HEK293T (cell line): ENCODE results near the gene CAPN5.

Experiments
- CTCF ChIA-PET: fragments of 350-600 bp; formaldehyde crosslinking; extraction: SDS; loops from one replicate; lab custom pipeline; 2021; ENCODE audit warnings: antibody characterized with exemption, inconsistent platforms; lab: Yijun Ruan, JAX
- POLR2A ChIA-PET: fragments of 350-600 bp; formaldehyde crosslinking; extraction: SDS; loops from one replicate; lab custom pipeline; 2020; ENCODE audit warnings: antibody characterized with exemption, inconsistent platforms; lab: Yijun Ruan, JAX
- DNase-seq: peaks from one replicate; pipeline ENCODE4 v3.0.0; 2012; ENCODE audit warnings: mixed read lengths; ENCODE audit errors: extremely low spot score
- ARNT ChIP-seq: fragments of 450-650 bp; IDR thresholded peaks from 2 replicates; pipeline ENCODE4 v1.6.1; 2017; ENCODE audit warnings: mild to moderate bottlenecking
- BHLHE40 ChIP-seq: fragments of 450-650 bp; IDR thresholded peaks from 2 replicates; pipeline ENCODE4 v1.6.1; 2016; ENCODE audit warnings: mild to moderate bottlenecking, moderate library complexity, borderline replicate concordance
- CTBP1 ChIP-seq: fragments of 450-650 bp; IDR thresholded peaks from 2 replicates; pipeline ENCODE4 v1.6.1; 2016; ENCODE audit warnings: borderline replicate concordance
- ELF4 ChIP-seq: fragments of 450-650 bp; IDR thresholded peaks from 2 replicates; pipeline ENCODE4 v1.6.1; 2017; ENCODE audit warnings: antibody characterized with exemption
- FOXA1 ChIP-seq: fragments of 450-650 bp; IDR thresholded peaks from 2 replicates; pipeline ENCODE4 v1.6.1; 2016; ENCODE audit warnings: mild to moderate bottlenecking
- FOXK2 ChIP-seq: fragments of 450-650 bp; IDR thresholded peaks from 2 replicates; pipeline ENCODE4 v1.6.1; 2016; ENCODE audit warnings: mild to moderate bottlenecking
- FOXM1 ChIP-seq: fragments of 450-650 bp; IDR thresholded peaks from 2 replicates; pipeline ENCODE4 v1.6.1; 2017; ENCODE audit warnings: mild to moderate bottlenecking, borderline replicate concordance
- HDGF ChIP-seq: fragments of 450-650 bp; IDR thresholded peaks from 2 replicates; pipeline ENCODE4 v1.6.1; 2017; ENCODE audit warnings: antibody characterized with exemption, borderline replicate concordance
- L3MBTL2 ChIP-seq: fragments of 450-650 bp; conservative IDR thresholded peaks from 2 replicates; pipeline ENCODE4 v1.6.1; 2016; ENCODE audit warnings: mild to moderate bottlenecking
- LEF1 ChIP-seq: fragments of 450-650 bp; IDR thresholded peaks from 2 replicates; pipeline ENCODE4 v1.6.1; 2017; ENCODE audit warnings: mild to moderate bottlenecking, borderline replicate concordance
- NFRKB ChIP-seq: fragments of 450-650 bp; IDR thresholded peaks from 2 replicates; pipeline ENCODE4 v1.6.1; 2016; ENCODE audit warnings: mild to moderate bottlenecking, moderate library complexity
- SP1 ChIP-seq: fragments of 450-650 bp; IDR thresholded peaks from 2 replicates; pipeline ENCODE4 v1.6.1; 2017
- SUZ12 ChIP-seq: fragments of 450-650 bp; IDR thresholded peaks from 2 replicates; pipeline ENCODE4 v1.6.1; 2016; ENCODE audit warnings: mild to moderate bottlenecking
- TARDBP ChIP-seq: fragments of 450-650 bp; IDR thresholded peaks from 2 replicates; pipeline ENCODE4 v1.6.1; 2016
- ZNF384 ChIP-seq: fragments of 450-650 bp; IDR thresholded peaks from 2 replicates; pipeline ENCODE4 v1.6.1; 2016
- TF ChIP-seq, protein P1 (sequence below): fragments of 450-650 bp; IDR thresholded peaks from 2 replicates; pipeline ENCODE4 v1.6.1; 2016

The CAPN5 gene

DNA sequence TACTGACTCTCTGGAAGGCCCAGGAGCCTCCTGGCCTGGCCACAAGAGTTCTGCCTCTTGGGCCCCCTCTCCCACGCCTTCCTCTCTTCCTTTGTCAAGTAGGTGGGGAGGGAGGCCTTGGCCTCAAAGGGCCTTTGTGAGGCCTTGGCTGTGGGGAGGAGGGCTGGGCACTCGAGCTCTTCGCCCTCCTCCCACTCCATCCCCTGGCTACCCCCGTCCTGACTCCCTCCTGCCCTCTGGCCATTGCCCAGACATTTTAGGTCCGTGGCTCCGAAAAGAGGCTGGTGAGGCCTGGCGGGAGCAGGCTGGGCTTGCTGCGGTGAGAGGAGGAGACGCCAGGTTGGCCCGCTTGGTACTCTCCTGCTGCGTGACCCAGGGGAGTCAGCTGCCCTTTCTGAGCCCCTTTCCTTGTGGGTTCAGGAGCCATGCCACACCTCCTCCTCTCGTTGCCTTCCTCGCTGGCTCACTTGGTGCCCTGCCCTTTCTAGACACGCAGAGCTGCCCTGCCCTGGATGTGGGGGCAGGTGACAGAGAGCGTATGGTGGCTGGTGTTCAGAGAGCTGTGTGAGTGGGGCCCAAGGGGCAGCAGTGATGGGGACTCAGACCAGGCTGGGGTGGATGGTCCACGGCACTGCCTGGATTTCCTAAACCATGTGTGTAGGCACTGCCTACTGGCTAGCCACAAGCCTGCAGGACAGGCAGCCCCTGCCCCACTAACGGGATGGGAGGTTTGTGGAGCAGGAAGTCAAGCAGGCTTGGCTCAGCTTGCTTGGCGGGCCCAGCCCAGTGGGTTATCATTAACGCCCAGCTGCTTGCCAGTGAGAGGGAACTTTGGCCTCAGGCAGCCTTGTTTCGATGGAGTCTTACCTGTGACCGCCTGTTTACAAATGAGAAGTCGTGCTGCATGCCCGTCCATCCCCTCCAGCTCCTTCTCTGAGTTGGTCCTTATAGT is 20.0 kb downstream of the CAPN5 start:
- CTCF ChIA-PET: interaction anchor here (0.8 kb wide), 1 partner anchor 9 kb away, joined by 3 read pairs; no protein-coding TSS in a partner anchor
- no peak for DNase-seq
- POLR2A ChIA-PET: no interaction called here
- TF ChIP-seq SUZ12: no peak
- TF ChIP-seq SP1: no peak
- TF ChIP-seq L3MBTL2: no peak
- TF ChIP-seq HDGF: no peak
- no peak for TF ChIP-seq LEF1
- TF ChIP-seq ELF4: no peak
- TF ChIP-seq TARDBP: no peak
- no peak for TF ChIP-seq FOXM1
- no peak for TF ChIP-seq ZNF384
- TF ChIP-seq ARNT: no peak
- no peak for TF ChIP-seq FOXK2

DNA sequence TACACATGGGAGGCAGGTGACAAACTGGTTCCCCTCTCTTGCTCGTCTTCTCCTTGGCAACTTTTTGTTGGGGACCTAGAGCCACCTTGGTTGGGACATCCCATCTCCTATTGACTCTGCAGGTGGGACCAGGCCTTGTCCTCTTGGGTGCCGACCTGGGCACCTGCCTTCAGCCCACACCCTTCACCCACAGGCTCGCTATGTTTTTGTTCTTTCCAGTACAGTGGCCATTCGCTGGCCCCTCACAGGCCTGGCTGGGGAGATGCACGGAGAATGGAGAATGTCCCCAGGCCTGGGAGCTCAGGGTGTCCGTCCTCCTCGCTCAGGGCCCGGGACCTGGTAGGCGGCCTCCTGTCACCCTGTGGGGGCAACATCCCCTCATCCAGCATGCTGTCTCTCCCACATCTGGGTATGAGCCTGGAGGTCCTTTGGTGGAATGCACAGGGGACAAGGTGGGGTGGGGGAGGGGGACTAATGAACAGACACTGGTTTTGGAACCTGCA is 21.0 kb downstream of the CAPN5 start:
- ChIA-PET POLR2A (no interaction called here), CTCF (no interaction called here)
- no peak for TF ChIP-seq LEF1
- TF ChIP-seq NFRKB: no peak
- TF ChIP-seq L3MBTL2: no peak
- no peak for TF ChIP-seq TARDBP
- TF ChIP-seq ZNF384: no peak
- no peak for TF ChIP-seq SP1
- no peak for TF ChIP-seq FOXM1
- TF ChIP-seq, protein P1, sequence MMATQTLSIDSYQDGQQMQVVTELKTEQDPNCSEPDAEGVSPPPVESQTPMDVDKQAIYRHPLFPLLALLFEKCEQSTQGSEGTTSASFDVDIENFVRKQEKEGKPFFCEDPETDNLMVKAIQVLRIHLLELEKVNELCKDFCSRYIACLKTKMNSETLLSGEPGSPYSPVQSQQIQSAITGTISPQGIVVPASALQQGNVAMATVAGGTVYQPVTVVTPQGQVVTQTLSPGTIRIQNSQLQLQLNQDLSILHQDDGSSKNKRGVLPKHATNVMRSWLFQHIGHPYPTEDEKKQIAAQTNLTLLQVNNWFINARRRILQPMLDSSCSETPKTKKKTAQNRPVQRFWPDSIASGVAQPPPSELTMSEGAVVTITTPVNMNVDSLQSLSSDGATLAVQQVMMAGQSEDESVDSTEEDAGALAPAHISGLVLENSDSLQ: no peak
- no peak for TF ChIP-seq FOXK2
- no peak for TF ChIP-seq FOXA1
- TF ChIP-seq CTBP1: no peak
- no peak for TF ChIP-seq ELF4
- no peak for TF ChIP-seq ARNT
- TF ChIP-seq BHLHE40: no peak
- no peak for TF ChIP-seq HDGF
- TF ChIP-seq SUZ12: no peak
- no peak for DNase-seq

DNA sequence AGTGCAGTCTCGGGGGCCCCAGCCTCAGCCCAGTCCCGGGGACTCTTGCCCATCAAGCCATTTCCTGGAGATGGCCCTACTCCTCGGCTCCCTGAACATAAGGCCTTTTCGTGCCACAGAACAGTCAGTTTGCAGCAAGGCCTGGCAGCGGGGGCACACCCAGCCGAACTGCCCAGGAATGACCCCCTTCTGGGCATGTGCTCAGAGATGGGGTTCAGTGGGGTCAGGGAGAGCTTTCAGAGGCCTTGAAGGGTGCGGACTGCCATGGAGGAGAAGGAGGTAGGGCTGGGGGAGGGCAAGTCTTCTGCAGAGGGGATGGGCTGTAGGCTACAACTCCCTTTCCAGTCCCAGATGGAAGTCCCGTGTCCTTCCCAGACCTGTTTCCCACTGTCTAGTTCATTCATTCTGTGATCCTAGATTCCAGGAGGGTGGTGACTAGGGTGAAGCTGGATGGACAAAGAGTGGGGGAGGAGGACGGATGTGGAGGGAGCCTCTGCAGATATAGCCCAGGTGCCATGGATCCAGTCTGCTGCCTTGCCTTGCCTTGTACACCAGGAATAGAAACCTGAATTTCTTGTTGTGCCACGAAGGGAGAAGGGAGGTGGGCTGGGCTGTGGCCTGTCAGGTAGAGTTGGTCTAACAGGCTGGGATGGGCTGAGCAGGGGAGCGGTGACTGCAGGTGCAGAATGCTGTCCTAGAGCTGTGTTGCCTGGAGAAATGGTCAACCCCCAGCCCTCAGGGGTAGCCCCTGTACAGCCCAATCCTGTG is 21.6 kb downstream of the CAPN5 start:
- POLR2A ChIA-PET: no interaction called here
- TF ChIP-seq BHLHE40: no peak
- no peak for TF ChIP-seq L3MBTL2
- TF ChIP-seq ARNT: no peak
- TF ChIP-seq FOXM1: no peak
- TF ChIP-seq SP1: no peak
- TF ChIP-seq ELF4: no peak
- TF ChIP-seq, protein P1: no peak
- TF ChIP-seq SUZ12: no peak
- no peak for DNase-seq
- CTCF ChIA-PET: interaction anchor here (0.6 to 1.4 kb wide), 3 partner anchors 53 to 233 kb away, joined by 3 read pairs; no protein-coding TSS in a partner anchor

DNA sequence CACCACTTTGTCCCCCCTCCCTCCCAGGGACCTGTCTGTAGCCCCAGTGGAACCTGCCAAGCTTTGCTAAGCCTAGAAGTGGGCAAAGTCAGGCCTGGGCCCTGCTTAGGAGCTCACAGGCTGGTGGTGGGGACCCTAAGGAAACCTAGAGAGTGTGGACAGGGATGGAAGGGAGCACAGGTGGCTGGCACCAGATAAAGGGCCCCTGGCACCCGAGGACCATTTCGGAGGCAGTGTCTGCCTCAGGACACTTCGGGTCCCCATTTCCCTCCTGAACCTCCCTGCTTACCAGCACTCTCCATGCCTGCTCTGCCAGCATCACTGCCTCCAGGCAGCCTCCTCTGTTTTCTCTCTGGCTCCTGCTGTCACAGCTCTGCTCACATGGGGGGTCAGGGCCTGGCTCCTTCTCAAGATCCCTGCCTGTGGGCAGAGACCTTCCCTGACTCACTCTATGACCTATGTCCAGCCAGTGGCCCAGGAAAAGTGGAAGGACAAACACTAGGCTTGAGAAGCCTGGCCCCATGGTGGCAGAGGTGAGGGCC is 22.3 kb downstream of the CAPN5 start:
- POLR2A ChIA-PET: no interaction called here
- DNase-seq: no peak
- CTCF ChIA-PET: interaction anchor here (0.6 to 1.4 kb wide), 5 partner anchors 10 to 234 kb away, joined by 3 read pairs; no protein-coding TSS in a partner anchor
- TF ChIP-seq SUZ12 (no peak), ARNT (no peak), FOXK2 (no peak), ZNF384 (no peak), LEF1 (no peak), L3MBTL2 (no peak), ELF4 (no peak), BHLHE40 (no peak), FOXM1 (no peak), CTBP1 (no peak), NFRKB (no peak), TARDBP (no peak), HDGF (no peak), FOXA1 (no peak), SP1 (no peak)
- TF ChIP-seq, protein P1: no peak

DNA sequence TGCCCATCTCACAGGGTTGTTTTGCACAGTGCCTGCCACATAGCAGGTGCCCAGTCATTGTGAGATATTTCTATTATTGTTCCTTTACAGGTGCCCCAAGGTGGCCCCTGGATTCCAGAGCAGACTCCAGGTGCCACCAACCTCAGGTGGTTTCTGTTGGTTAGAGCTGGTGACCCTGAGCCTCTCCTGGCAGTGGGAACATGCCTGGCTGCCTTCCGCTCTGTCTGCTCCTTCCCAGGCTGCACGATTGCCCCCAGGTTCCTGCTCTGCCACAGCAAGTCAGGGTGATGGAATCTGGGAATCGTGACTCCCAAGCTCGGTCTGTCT is 23.2 kb downstream of the CAPN5 start:
- ChIA-PET POLR2A (interaction anchor here (1.0 kb wide), 1 partner anchor 23 kb away, joined by 3 read pairs; the partner anchor contains the start of gene CAPN5), CTCF (interaction anchor here (0.6 to 1.5 kb wide), 4 partner anchors 11 to 171 kb away, joined by 3 to 4 read pairs (median 3); no protein-coding TSS in a partner anchor)
- TF ChIP-seq SP1 (no peak), FOXK2 (no peak), TARDBP (no peak), FOXA1 (no peak), LEF1 (no peak), ELF4 (no peak), BHLHE40 (no peak), L3MBTL2 (no peak), NFRKB (no peak), HDGF (no peak), CTBP1 (no peak), ZNF384 (no peak), SUZ12 (no peak), ARNT (no peak), FOXM1 (no peak)
- TF ChIP-seq, protein P1: no peak
- DNase-seq: no peak
